GM19397 (cell line): ENCODE data around the gene TCP11.

Experiments used
- ATAC-seq: cut with Tn5 transposase; IDR thresholded peaks from one replicate; pipeline ENCODE4 v1.9.1; 2021; ENCODE audit warnings: mild to moderate bottlenecking, moderate library complexity; ENCODE audit not compliant: unreplicated experiment

The TCP11 gene

GRCh38 chr6:35141007-35141655 lies at the start of gene TCP11:
Gene TCP11, minus strand, starts transcription at chr6:35141339. Its CDS starts 469 bp downstream, at chr6:35140870.
- ATAC-seq, result no peak

- no peak for ATAC-seq
These were observed 49.2 kb upstream of the TCP11 start for GRCh38 chr6:35190306-35190705.

- ATAC-seq, result no peak
These were observed 47.7 kb upstream of the TCP11 start for GRCh38 chr6:35188886-35189285.

- no peak for ATAC-seq
These were observed 45.4 kb upstream of the TCP11 start for GRCh38 chr6:35186571-35186970.

GRCh38 chr6:35185971-35186370 lies 44.8 kb upstream of the TCP11 start:
- no peak for ATAC-seq

- ATAC-seq, result no peak
These were observed 44.2 kb upstream of the TCP11 start for GRCh38 chr6:35185302-35185681.

- ATAC-seq, result no peak
These were observed 43.6 kb upstream of the TCP11 start for GRCh38 chr6:35184580-35185301.

- ATAC-seq, result no peak
These were observed 42.8 kb upstream of the TCP11 start for GRCh38 chr6:35183935-35184334.

GRCh38 chr6:35183281-35183680 lies 42.1 kb upstream of the TCP11 start:
- no peak for ATAC-seq

GRCh38 chr6:35181933-35182612 lies 40.9 kb upstream of the TCP11 start:
- ATAC-seq, result no peak

GRCh38 chr6:35181308-35181932 lies 40.3 kb upstream of the TCP11 start:
- ATAC-seq, result no peak

- ATAC-seq, result no peak
These were observed 38.9 kb upstream of the TCP11 start for GRCh38 chr6:35179901-35180535.

GRCh38 chr6:35178932-35179832 lies 38.0 kb upstream of the TCP11 start:
- ATAC-seq, result no peak

- no peak for ATAC-seq
These were observed 36.9 kb upstream of the TCP11 start for GRCh38 chr6:35178012-35178411.

- no peak for ATAC-seq
These were observed 36.5 kb upstream of the TCP11 start for GRCh38 chr6:35177596-35177995.

- ATAC-seq, result no peak
These were observed 36.0 kb upstream of the TCP11 start for GRCh38 chr6:35177157-35177556.

GRCh38 chr6:35176301-35177024 lies 35.3 kb upstream of the TCP11 start:
- ATAC-seq, result no peak

- no peak for ATAC-seq
These were observed 33.4 kb upstream of the TCP11 start for GRCh38 chr6:35174501-35174900.

- no peak for ATAC-seq
These were observed 32.9 kb upstream of the TCP11 start for GRCh38 chr6:35174088-35174434.
